GM20000 (cell line): ENCODE data around the gene TLCD3B.
"Not testable (repeated sequence)": the region's sequence is repeated elsewhere in the genome, so short reads cannot be mapped to it uniquely, and the experiment has no call there.

Experiments used
- DNase-seq: peaks from one replicate; pipeline ENCODE4 v3.0.0; 2012; ENCODE audit warnings: low spot score
- CTCF ChIP-seq: IDR thresholded peaks from 2 replicates; pipeline ENCODE4 v1.5.1; 2012; ENCODE audit warnings: mild to moderate bottlenecking, control low read depth; ENCODE audit errors: extremely low read depth, missing control alignments

The TLCD3B gene

GRCh38 chr16:30023586-30023985 is 7.5 kb downstream of the TLCD3B start:
- no peak for DNase-seq
- TF ChIP-seq CTCF, result no peak

- TF ChIP-seq CTCF, result no peak
- DNase-seq, result no peak
Observed at GRCh38 chr16:30022887-30023286, 8.2 kb downstream of the TLCD3B start, which contains the start of gene C16orf92. Gene C16orf92, plus strand, starts transcription at chr16:30023198. Its CDS starts 143 bp downstream, at chr16:30023341.

- no peak for TF ChIP-seq CTCF
Observed at GRCh38 chr16:30018731-30019158, 12.3 kb downstream of the TLCD3B start.

GRCh38 chr16:30017937-30018336 is 13.1 kb downstream of the TLCD3B start:
- DNase-seq, result not testable (repeated sequence)

More at GRCh38 chr16:30018731-30019158, 12.3 kb downstream of the TLCD3B start:
- DNase-seq, result no peak

GRCh38 chr16:30017277-30017656 is 13.8 kb downstream of the TLCD3B start:
- no peak for TF ChIP-seq CTCF
- DNase-seq, result no peak

- DNase-seq, result no peak
- no peak for TF ChIP-seq CTCF
Observed at GRCh38 chr16:30016555-30017276, 14.4 kb downstream of the TLCD3B start.

GRCh38 chr16:30015450-30015849 is 15.6 kb downstream of the TLCD3B start:
- not testable (repeated sequence) for DNase-seq

GRCh38 chr16:30012598-30012997 is 18.5 kb downstream of the TLCD3B start:
- DNase-seq, result not testable (repeated sequence)

GRCh38 chr16:30011714-30012504 is 19.2 kb downstream of the TLCD3B start:
- DNase-seq, result no peak
- TF ChIP-seq CTCF, result no peak
